H1 (cell line): ENCODE results near the gene TOM1L2.

Experiments used
- POLR2A ChIP-seq, 2 experiments: IDR thresholded peaks; 1 replicate in 1 of 2; 2 replicates in 1 of 2; pipeline ENCODE4 v1.6.1; 2011; ENCODE audit warnings: low read depth in 2 of 2, low read length in 2 of 2, mild to moderate bottlenecking in 2 of 2; ENCODE audit errors: control extremely low read depth in 1 of 2
- RAD21 ChIP-seq, 2 experiments: IDR thresholded peaks in 1 of 2; conservative IDR thresholded peaks in 1 of 2; 2 replicates each; pipeline ENCODE4 v1.6.1; 2011; ENCODE audit warnings: low read depth in 2 of 2, low read length in 2 of 2, improper control_type of control experiment in 1 of 2, inconsistent platforms in 1 of 2, mild to moderate bottlenecking in 1 of 2, moderate library complexity in 1 of 2
- TF ChIP-seq, protein P1 (sequence below), 3 experiments: IDR thresholded peaks; 1 replicate in 2 of 3; 2 replicates in 1 of 3; pipeline versions ENCODE4 v1.5.1 to v1.6.1; 2011; ENCODE audit warnings: low read length in 3 of 3, mild to moderate bottlenecking in 3 of 3, inconsistent platforms in 2 of 3, low read depth in 1 of 3, moderate library complexity in 1 of 3; ENCODE audit not compliant: insufficient read depth in 1 of 3; ENCODE audit errors: control extremely low read depth in 1 of 3

DNA sequence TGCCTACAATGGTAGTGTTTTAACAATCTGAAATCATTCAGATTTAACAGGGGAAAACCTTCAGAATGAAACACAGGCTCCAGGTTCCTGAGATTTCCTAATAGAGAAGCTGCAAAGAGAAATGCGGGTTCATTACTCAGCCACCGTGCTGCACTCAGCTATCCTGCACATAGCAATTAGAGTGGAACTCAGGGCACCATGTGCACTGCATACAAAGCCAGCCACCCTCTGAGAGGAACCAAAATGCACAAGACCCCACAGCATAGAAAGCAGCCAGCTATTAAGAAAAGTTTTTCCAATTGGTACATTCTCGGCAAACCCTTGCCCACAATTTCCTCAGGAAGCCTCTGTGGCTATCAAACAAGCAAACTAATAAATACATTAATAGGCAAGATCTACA is 37.4 kb downstream of the TOM1L2 start:
- TF ChIP-seq, protein P1, sequence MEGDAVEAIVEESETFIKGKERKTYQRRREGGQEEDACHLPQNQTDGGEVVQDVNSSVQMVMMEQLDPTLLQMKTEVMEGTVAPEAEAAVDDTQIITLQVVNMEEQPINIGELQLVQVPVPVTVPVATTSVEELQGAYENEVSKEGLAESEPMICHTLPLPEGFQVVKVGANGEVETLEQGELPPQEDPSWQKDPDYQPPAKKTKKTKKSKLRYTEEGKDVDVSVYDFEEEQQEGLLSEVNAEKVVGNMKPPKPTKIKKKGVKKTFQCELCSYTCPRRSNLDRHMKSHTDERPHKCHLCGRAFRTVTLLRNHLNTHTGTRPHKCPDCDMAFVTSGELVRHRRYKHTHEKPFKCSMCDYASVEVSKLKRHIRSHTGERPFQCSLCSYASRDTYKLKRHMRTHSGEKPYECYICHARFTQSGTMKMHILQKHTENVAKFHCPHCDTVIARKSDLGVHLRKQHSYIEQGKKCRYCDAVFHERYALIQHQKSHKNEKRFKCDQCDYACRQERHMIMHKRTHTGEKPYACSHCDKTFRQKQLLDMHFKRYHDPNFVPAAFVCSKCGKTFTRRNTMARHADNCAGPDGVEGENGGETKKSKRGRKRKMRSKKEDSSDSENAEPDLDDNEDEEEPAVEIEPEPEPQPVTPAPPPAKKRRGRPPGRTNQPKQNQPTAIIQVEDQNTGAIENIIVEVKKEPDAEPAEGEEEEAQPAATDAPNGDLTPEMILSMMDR (IDR thresholded peaks at IDR 0.05; ENCODE audit: control extremely low read depth in 1 of 3, insufficient read depth in 1 of 3, low read depth in 1 of 3, low read length in 3 of 3): no peak
- TF ChIP-seq POLR2A (IDR thresholded peaks at IDR 0.05; ENCODE audit: control extremely low read depth in 1 of 2, low read depth in 2 of 2, low read length in 2 of 2) (no peak), RAD21 (IDR thresholded peaks at IDR 0.05 in 1 of 2, conservative IDR thresholded peaks at IDR 0.05 in 1 of 2; ENCODE audit: low read depth in 2 of 2, low read length in 2 of 2) (no peak)
